IMR-90 (cell line): ENCODE measurements around the gene KIAA1586. TPM values are rescaled to one million over a fixed set of nuclear protein-coding genes. Genes with fewer than 3 reads are reported as not detected.
A peak's percentile ranks its signal among the peaks of the same experiment; 100 is the strongest.

Experiments used
- ATAC-seq: fragments of 200-7000 bp; cut with Tn5 transposase; 2 replicates; pipeline ENCODE4 v1.9.1; 2020; ENCODE audit warnings: low read depth, mild to moderate bottlenecking, moderate library complexity
- BruUV-seq: library from RNA; stranded (reverse); fragments of 400-500 nt; replicated peaks from 2 replicates; lab custom pipeline; 2021; lab: Mats Ljungman, UMichigan
- CTCF ChIA-PET: fragments of 300-600 bp; formaldehyde crosslinking; extraction: SDS; loops from one replicate; lab custom pipeline; 2021; ENCODE audit warnings: antibody characterized with exemption; lab: Yijun Ruan, JAX
- POLR2A ChIA-PET: fragments of 300-600 bp; sonication (Branson Sonifier 250); formaldehyde crosslinking; loops from one replicate; lab custom pipeline; 2022; ENCODE audit warnings: antibody characterized with exemption; ENCODE audit not compliant: unreplicated experiment; lab: Charles Lee
- DNase-seq: peaks from one replicate; pipeline ENCODE4 v3.0.0; 2013
- H2AFZ ChIP-seq: replicated peaks from 2 replicates; pipeline ENCODE3; 2013; ENCODE audit warnings: low read length, mild to moderate bottlenecking; ENCODE audit not compliant: poor library complexity
- H2AK5ac ChIP-seq: 2 replicates; pipeline ENCODE4 v1.6.1; 2013; ENCODE audit warnings: low read depth, low read length, inconsistent platforms
- H2AK9ac ChIP-seq: replicated peaks from 2 replicates; pipeline ENCODE3; 2013; ENCODE audit warnings: mild to moderate bottlenecking, low read depth, low read length, moderate library complexity; ENCODE audit not compliant: poor library complexity
- H2BK120ac ChIP-seq: 2 replicates; pipeline ENCODE4 v1.6.1; 2013; ENCODE audit warnings: low read depth, low read length, inconsistent platforms
- H2BK15ac ChIP-seq: 3 replicates; pipeline ENCODE4 v1.6.1; 2013; ENCODE audit warnings: low read depth, low read length, inconsistent platforms
- H2BK20ac ChIP-seq: 2 replicates; pipeline ENCODE4 v1.6.1; 2013; ENCODE audit warnings: low read depth, mild to moderate bottlenecking, inconsistent platforms, low read length, moderate library complexity
- H2BK5ac ChIP-seq: 2 replicates; pipeline ENCODE4 v1.6.1; 2013; ENCODE audit warnings: mild to moderate bottlenecking, low read depth, low read length, inconsistent platforms; ENCODE audit not compliant: poor library complexity, severe bottlenecking
- H3K14ac ChIP-seq: replicated peaks from 2 replicates; pipeline ENCODE4 v1.6.1; 2013; ENCODE audit warnings: low read depth, low read length, inconsistent platforms
- H3K18ac ChIP-seq: 2 replicates; pipeline ENCODE4 v1.6.1; 2013; ENCODE audit warnings: low read depth, low read length, control low read depth
- H3K23ac ChIP-seq: 2 replicates; pipeline ENCODE4 v1.6.1; 2013; ENCODE audit warnings: low read depth, low read length, inconsistent platforms
- H3K27ac ChIP-seq: 2 replicates; pipeline ENCODE4 v1.5.1; 2013; ENCODE audit warnings: mild to moderate bottlenecking, control low read depth, low read length; ENCODE audit not compliant: insufficient read depth
- H3K27me3 ChIP-seq: 2 replicates; pipeline ENCODE4 v1.6.1; 2013; ENCODE audit warnings: low read length; ENCODE audit not compliant: control insufficient read depth, insufficient read depth
- H3K36me3 ChIP-seq: 2 replicates; pipeline ENCODE4 v1.6.1; 2013; ENCODE audit warnings: low read length, mixed read lengths; ENCODE audit not compliant: control insufficient read depth, insufficient read depth
- H3K4ac ChIP-seq: 2 replicates; pipeline ENCODE4 v1.6.1; 2013; ENCODE audit warnings: low read depth, low read length, inconsistent platforms
- H3K4me1 ChIP-seq: 2 replicates; pipeline ENCODE4 v1.6.1; 2013; ENCODE audit warnings: low read length, mixed read lengths; ENCODE audit not compliant: control insufficient read depth, insufficient read depth
- H3K4me2 ChIP-seq: 2 replicates; pipeline ENCODE4 v1.6.1; 2013; ENCODE audit warnings: low read depth, mild to moderate bottlenecking, control low read depth, low read length, moderate library complexity
- H3K4me3 ChIP-seq: 2 replicates; pipeline ENCODE4 v1.5.1; 2013; ENCODE audit warnings: low read depth, mild to moderate bottlenecking, control low read depth, low read length, moderate library complexity; ENCODE audit not compliant: insufficient read depth
- H3K56ac ChIP-seq: 2 replicates; pipeline ENCODE4 v1.6.1; 2013; ENCODE audit warnings: low read length, inconsistent platforms; ENCODE audit not compliant: insufficient read depth; ENCODE audit errors: extremely low read depth
- H3K79me1 ChIP-seq, 2 experiments: 2 replicates each; pipeline ENCODE4 v1.6.1; 2013; ENCODE audit warnings: low read length in 2 of 2, inconsistent platforms in 1 of 2, low read depth in 1 of 2
- H3K9ac ChIP-seq: 2 replicates; pipeline ENCODE4 v1.6.1; 2013; ENCODE audit warnings: low read depth, low read length, control low read depth
- H3K9me1 ChIP-seq: 2 replicates; pipeline ENCODE4 v1.6.1; 2013; ENCODE audit warnings: low read length, inconsistent platforms; ENCODE audit not compliant: insufficient read depth
- H3K9me3 ChIP-seq: 2 replicates; pipeline ENCODE4 v1.6.1; 2013; ENCODE audit warnings: low read length; ENCODE audit not compliant: control insufficient read depth, insufficient read depth
- H4K20me1 ChIP-seq: 2 replicates; pipeline ENCODE4 v1.6.1; 2013; ENCODE audit warnings: low read length, inconsistent platforms; ENCODE audit not compliant: insufficient read depth
- H4K5ac ChIP-seq: 2 replicates; pipeline ENCODE4 v1.6.1; 2013; ENCODE audit warnings: mild to moderate bottlenecking, low read depth, low read length, control low read depth
- H4K8ac ChIP-seq, 2 experiments: 2 replicates each; pipeline ENCODE4 v1.6.1; 2013; ENCODE audit warnings: low read depth in 2 of 2, low read length in 2 of 2, control low read depth in 1 of 2, inconsistent platforms in 1 of 2
- H4K91ac ChIP-seq: 2 replicates; pipeline ENCODE4 v1.6.1; 2013; ENCODE audit warnings: low read depth, low read length, inconsistent platforms; ENCODE audit not compliant: insufficient read depth
- BHLHE40 ChIP-seq: fragments of 150-350 bp; IDR thresholded peaks from 2 replicates; pipeline ENCODE4 v1.6.1; 2016; ENCODE audit warnings: mild to moderate bottlenecking, low read depth, low read length
- ELK1 ChIP-seq: fragments of 150-350 bp; IDR thresholded peaks from 2 replicates; pipeline ENCODE4 v1.6.1; 2016; ENCODE audit warnings: low read depth, mild to moderate bottlenecking, low read length, moderate library complexity, borderline replicate concordance
- MAFK ChIP-seq: IDR thresholded peaks from 2 replicates; pipeline ENCODE4 v1.6.1; 2012; ENCODE audit warnings: low read depth, low read length, improper control_type of control experiment
- MXI1 ChIP-seq: IDR thresholded peaks from 2 replicates; pipeline ENCODE4 v1.6.1; 2012; ENCODE audit warnings: low read depth, mild to moderate bottlenecking, low read length, moderate library complexity, borderline replicate concordance
- WGBS, 2 experiments: methylation state at CpG; one replicate each; pipeline versions ENCODE4 v1.1.5 to v1.1.7; 2013; ENCODE audit warnings: missing lambda C conversion rate in 2 of 2; ENCODE audit not compliant: insufficient read length in 1 of 2; ENCODE audit errors: extremely low coverage in 2 of 2; 5-methylcytosine and 5-hydroxymethylcytosine counted together
- dilution Hi-C: fragments of 300-500 bp; cut with HindIII; formaldehyde crosslinking; loops from one replicate; pipeline ENCODE4 v1.14.3; 2018; ENCODE audit warnings: low sequenced_read_pairs; ENCODE audit not compliant: unreplicated experiment
- in situ Hi-C: fragments of 300-500 bp; cut with MboI; formaldehyde crosslinking; loops from 3 replicates; pipeline ENCODE4 v1.14.3; 2019; ENCODE audit warnings: low sequenced_read_pairs, inconsistent platforms, mixed read lengths
- intact Hi-C: fragments of 100-400 bp; cut with micrococcal nuclease; formaldehyde crosslinking; loops from 2 replicates; pipeline ENCODE4 v1.10.0; 2022
- polyA plus RNA-seq, 3 experiments: library from polyadenylated mRNA; depleted of rRNA; stranded (reverse); fragments of >200 nt; gene quantifications; 2 replicates each; pipeline ENCODE4 v1.2.3, GENCODE V29; 2012; ENCODE audit warnings: low replicate concordance in 1 of 3
- total RNA-seq: library from RNA; depleted of rRNA; stranded (reverse); fragments of >200 nt; gene quantifications from 2 replicates; pipeline ENCODE4 v1.2.3, GENCODE V29; 2012

Gene KIAA1586
- total and polyA plus RNA-seq, 2 of the 4 experiments (the other 2 are of a cell fraction), result 3.6 to 3.8 TPM

- BruUV-seq, result no TSS peak
- ChIA-PET POLR2A (no interaction called here), CTCF (no interaction called here)
- no peak overlapping the region for H2BK120ac ChIP-seq
- in situ Hi-C loops (no loop called here), intact Hi-C loops (no loop called here), dilution Hi-C loops (no loop called here)
- no peak for TF ChIP-seq BHLHE40
- TF ChIP-seq MAFK, result peak; percentile 40
- no peak for TF ChIP-seq ELK1
- no peak for TF ChIP-seq MXI1
- no peak overlapping the region for H2AK5ac ChIP-seq
- no peak overlapping the region for H3K4me2 ChIP-seq
- H3K9me3 ChIP-seq, result no peaks in the 10 kb centered on the region; the same call in 1 of the 2 replicates
- no peak for ATAC-seq
- no peak overlapping the region for H3K4me3 ChIP-seq
- DNase-seq, result no peak
- H3K18ac ChIP-seq, result no peak overlapping the region
- no peak overlapping the region for H2BK20ac ChIP-seq
- no peak overlapping the region for H3K14ac ChIP-seq
- H3K23ac ChIP-seq, result no peak overlapping the region
- no peak overlapping the region for H3K4ac ChIP-seq
- WGBS, 2 experiments, result no CpG with 5 or more reads among the region's 1 CpG
- H2BK5ac ChIP-seq, result no peak overlapping the region
- no peak overlapping the region for H4K8ac ChIP-seq
- H4K20me1 ChIP-seq, result no peaks in the 10 kb centered on the region
- no peak overlapping the region for H3K56ac ChIP-seq
- no peak overlapping the region for H3K27ac ChIP-seq
- no peak overlapping the region for H3K9ac ChIP-seq
- no peaks in the 10 kb centered on the region for H3K4me1 ChIP-seq
- H2BK15ac ChIP-seq, result no peak overlapping the region
- 0 out of 4 replicates have a peak, but pooled peaks cover 0 to 3% of the 10 kb centered on the region in 2 experiments for H3K79me1 ChIP-seq
- no peak overlapping the region for H2AFZ ChIP-seq
- H3K9me1 ChIP-seq, result no peaks in the 10 kb centered on the region
- no peaks in the 10 kb centered on the region; the same call in 1 of the 2 replicates for H3K36me3 ChIP-seq
- H4K91ac ChIP-seq, result no peak overlapping the region
- no peak overlapping the region for H2AK9ac ChIP-seq
- H4K5ac ChIP-seq, result no peak overlapping the region
- H3K27me3 ChIP-seq, result no peaks in the 10 kb centered on the region
Observed at GRCh38 chr6:57078531-57079207, 32.2 kb downstream of the KIAA1586 start.
